ENCODE data around the gene KIF13A.

The KIF13A gene

DNA sequence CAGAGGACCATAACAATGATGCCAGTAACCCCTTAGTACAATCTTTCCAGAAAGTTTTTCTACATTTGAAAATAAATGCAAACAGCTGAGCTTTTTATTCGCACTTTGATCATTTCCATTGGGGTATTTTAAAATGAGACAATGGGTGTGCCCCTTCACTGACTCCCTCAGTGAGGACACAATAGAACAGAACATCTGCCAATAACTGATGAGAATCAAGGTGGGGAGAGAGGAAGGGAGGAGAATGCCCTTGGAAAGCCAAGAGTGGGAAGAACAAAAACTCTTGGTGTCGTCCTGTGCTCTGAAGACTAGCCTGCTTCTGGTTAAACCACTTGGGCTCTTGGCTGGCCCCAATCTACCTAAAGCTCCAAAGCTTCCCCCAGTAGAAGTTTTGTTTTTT, 66.0 kb downstream of the KIF13A start:
- Histone ChIP-seq H3K9ac (ENCODE audit: low read length) (no peak overlapping the region), H3K4me3 (ENCODE audit: low read length) (no peak overlapping the region), H3K9me2 (replicated peaks; ENCODE audit: insufficient read depth, low read length) (no peaks in the 10 kb centered on the region), H3F3A (ENCODE audit: insufficient read depth, low read length) (no peaks in the 10 kb centered on the region), H3K36me3 (replicated peaks; ENCODE audit: insufficient read depth, low read length) (no peaks in the 10 kb centered on the region), H3K27ac (ENCODE audit: low read length) (no peak overlapping the region), H3K4me2 (ENCODE audit: low read depth, low read length) (no peak overlapping the region), H2AFZ (ENCODE audit: low read length) (no peak overlapping the region), H3K79me2 (ENCODE audit: low read length) (no peaks in the 10 kb centered on the region), H3K27me3 (replicated peaks; ENCODE audit: insufficient read depth, low read length) (no peaks in the 10 kb centered on the region), H3K4me1 (ENCODE audit: low read length) (0 out of 2 replicates have a peak, but pooled peaks cover 3% of the 10 kb centered on the region), H3K9me3 (replicated peaks; ENCODE audit: insufficient read depth, low read length) (no peaks in the 10 kb centered on the region), H4K20me1 (ENCODE audit: insufficient read depth, low read length) (no peaks in the 10 kb centered on the region)
- TF ChIP-seq EZH2 (optimal IDR thresholded peaks at IDR 0.05; ENCODE audit: low read depth, low read length) (no peak), EZH2phosphoT487 (IDR thresholded peaks at IDR 0.05; ENCODE audit: low read length) (no peak)
- TF ChIP-seq, protein P1, sequence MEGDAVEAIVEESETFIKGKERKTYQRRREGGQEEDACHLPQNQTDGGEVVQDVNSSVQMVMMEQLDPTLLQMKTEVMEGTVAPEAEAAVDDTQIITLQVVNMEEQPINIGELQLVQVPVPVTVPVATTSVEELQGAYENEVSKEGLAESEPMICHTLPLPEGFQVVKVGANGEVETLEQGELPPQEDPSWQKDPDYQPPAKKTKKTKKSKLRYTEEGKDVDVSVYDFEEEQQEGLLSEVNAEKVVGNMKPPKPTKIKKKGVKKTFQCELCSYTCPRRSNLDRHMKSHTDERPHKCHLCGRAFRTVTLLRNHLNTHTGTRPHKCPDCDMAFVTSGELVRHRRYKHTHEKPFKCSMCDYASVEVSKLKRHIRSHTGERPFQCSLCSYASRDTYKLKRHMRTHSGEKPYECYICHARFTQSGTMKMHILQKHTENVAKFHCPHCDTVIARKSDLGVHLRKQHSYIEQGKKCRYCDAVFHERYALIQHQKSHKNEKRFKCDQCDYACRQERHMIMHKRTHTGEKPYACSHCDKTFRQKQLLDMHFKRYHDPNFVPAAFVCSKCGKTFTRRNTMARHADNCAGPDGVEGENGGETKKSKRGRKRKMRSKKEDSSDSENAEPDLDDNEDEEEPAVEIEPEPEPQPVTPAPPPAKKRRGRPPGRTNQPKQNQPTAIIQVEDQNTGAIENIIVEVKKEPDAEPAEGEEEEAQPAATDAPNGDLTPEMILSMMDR (IDR thresholded peaks at IDR 0.05; ENCODE audit: low read length): no peak
- no peak for DNase-seq

DNA sequence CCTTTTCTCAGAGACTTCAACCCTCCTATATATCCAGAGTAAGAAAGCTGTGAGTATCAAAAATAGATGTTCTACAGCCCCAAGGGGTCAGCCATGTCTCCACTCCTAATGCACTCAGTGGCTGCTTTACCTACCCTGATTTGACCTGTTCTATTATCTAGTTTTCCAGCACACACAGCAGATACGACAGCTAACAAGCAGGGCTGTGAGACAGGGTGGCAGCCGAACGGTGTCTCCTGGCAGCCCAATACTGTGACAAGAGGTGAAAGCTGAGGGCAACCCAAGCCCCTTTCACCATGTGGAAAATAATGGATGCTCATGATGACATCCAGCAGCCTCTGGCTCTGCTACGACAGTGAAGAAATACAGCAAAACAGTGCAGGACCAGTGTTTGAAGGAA, 67.9 kb downstream of the KIF13A start:
- TF ChIP-seq EZH2phosphoT487 (IDR thresholded peaks at IDR 0.05; ENCODE audit: low read length): no peak
- Histone ChIP-seq H3K27ac (ENCODE audit: low read length) (no peak overlapping the region), H3K4me3 (ENCODE audit: low read length) (no peak overlapping the region)

DNA sequence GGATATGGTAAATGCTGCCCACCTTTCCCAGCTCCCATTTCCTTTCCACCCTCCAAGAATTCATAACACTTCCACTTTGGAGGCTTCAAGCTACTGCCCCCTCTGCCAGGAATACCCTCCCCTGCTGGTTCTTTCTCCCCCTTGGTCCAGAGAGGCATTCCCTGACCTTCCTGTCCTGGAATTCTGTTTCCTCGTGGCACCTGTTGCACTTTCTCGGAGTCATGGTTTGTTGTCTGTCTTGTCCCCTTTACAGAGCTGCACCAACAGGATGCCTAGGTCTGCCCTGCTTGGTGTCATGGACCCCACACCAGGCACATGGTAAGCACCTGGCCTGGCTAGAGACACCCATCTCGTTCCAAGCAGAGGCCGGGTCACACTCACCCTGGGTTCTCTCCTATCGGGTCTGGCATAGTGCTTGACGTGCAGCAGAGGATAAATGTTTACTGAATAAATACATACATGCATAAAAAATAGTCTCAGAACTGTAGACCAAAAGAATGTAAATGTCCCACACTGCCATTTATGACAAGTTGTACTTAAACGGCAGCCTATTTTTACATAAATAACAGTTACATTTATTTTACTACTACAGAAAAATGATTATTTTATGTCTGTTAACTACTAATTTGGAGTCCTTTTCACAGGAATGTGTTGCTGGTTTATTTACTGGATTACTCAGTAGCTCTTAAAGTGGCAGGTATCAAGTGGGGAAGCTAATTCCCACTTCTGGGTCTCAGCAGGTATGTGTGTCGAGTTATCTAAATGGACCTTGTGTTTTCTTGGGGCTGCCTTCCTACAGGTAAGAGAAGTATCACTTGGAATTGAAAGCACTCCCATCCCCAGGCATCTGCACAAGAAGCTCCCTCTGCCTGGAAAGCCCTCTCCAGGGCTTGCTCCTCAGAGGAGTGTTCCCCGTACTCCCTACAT, 69.3 kb downstream of the KIF13A start:
- Histone ChIP-seq H3F3A (ENCODE audit: insufficient read depth, low read length) (no peaks in the 10 kb centered on the region), H2AFZ (ENCODE audit: low read length) (no peak overlapping the region), H3K79me2 (ENCODE audit: low read length) (no peaks in the 10 kb centered on the region), H3K4me3 (ENCODE audit: low read length) (no peak overlapping the region), H3K9ac (ENCODE audit: low read length) (no peak overlapping the region), H3K27ac (ENCODE audit: low read length) (no peak overlapping the region), H3K4me1 (ENCODE audit: low read length) (0 out of 2 replicates have a peak, but pooled peaks cover 8% of the 10 kb centered on the region), H3K9me3 (replicated peaks; ENCODE audit: insufficient read depth, low read length) (no peaks in the 10 kb centered on the region), H4K20me1 (ENCODE audit: insufficient read depth, low read length) (no peaks in the 10 kb centered on the region), H3K27me3 (replicated peaks; ENCODE audit: insufficient read depth, low read length) (no peaks in the 10 kb centered on the region), H3K36me3 (replicated peaks; ENCODE audit: insufficient read depth, low read length) (no peaks in the 10 kb centered on the region), H3K4me2 (ENCODE audit: low read depth, low read length) (no peak overlapping the region), H3K9me2 (replicated peaks; ENCODE audit: insufficient read depth, low read length) (no peaks in the 10 kb centered on the region)
- TF ChIP-seq EZH2phosphoT487 (IDR thresholded peaks at IDR 0.05; ENCODE audit: low read length): no peak
- TF ChIP-seq EZH2 (optimal IDR thresholded peaks at IDR 0.05; ENCODE audit: low read depth, low read length): no peak
- TF ChIP-seq, protein P1 (IDR thresholded peaks at IDR 0.05; ENCODE audit: low read length): no peak
- DNase-seq: no peak

More for the DNA sequence above, 67.9 kb downstream of the KIF13A start:
- Histone ChIP-seq H3K27me3 (replicated peaks; ENCODE audit: insufficient read depth, low read length) (no peaks in the 10 kb centered on the region), H3K9me2 (replicated peaks; ENCODE audit: insufficient read depth, low read length) (no peaks in the 10 kb centered on the region), H3F3A (ENCODE audit: insufficient read depth, low read length) (no peaks in the 10 kb centered on the region), H3K36me3 (replicated peaks; ENCODE audit: insufficient read depth, low read length) (no peaks in the 10 kb centered on the region), H3K4me2 (ENCODE audit: low read depth, low read length) (no peak overlapping the region), H4K20me1 (ENCODE audit: insufficient read depth, low read length) (no peaks in the 10 kb centered on the region), H3K9me3 (replicated peaks; ENCODE audit: insufficient read depth, low read length) (no peaks in the 10 kb centered on the region), H3K4me1 (ENCODE audit: low read length) (0 out of 2 replicates have a peak, but pooled peaks cover 8% of the 10 kb centered on the region), H3K9ac (ENCODE audit: low read length) (no peak overlapping the region), H2AFZ (ENCODE audit: low read length) (no peak overlapping the region), H3K79me2 (ENCODE audit: low read length) (no peaks in the 10 kb centered on the region)
- DNase-seq: no peak

DNA sequence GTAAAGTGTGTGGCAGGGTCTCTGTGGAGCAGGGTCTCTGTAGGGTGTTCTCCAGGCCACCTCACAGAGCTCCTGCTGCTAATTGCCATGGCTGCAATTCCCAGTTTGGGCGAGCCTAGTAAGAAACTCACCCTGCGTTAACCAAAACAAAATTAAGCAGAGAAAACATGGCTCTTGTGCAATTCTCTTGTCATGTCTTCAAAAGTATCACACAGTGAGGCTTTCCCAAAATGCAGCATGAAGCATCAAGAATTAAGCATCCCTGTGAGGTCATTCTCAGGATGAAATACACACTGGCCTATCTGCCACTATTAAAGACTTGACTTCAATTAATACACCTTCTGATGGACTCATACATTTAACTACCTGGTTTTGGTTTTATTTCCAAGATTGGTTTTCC, 72.8 kb downstream of the KIF13A start:
- Histone ChIP-seq H3K79me2 (ENCODE audit: low read length) (no peaks in the 10 kb centered on the region), H3K9ac (ENCODE audit: low read length) (no peak overlapping the region), H3K4me1 (ENCODE audit: low read length) (peaks cover 16% of the 10 kb centered on the region), H3K4me3 (ENCODE audit: low read length) (no peak overlapping the region), H3K9me2 (replicated peaks; ENCODE audit: insufficient read depth, low read length) (no peaks in the 10 kb centered on the region), H2AFZ (ENCODE audit: low read length) (no peak overlapping the region), H3F3A (ENCODE audit: insufficient read depth, low read length) (no peaks in the 10 kb centered on the region), H3K36me3 (replicated peaks; ENCODE audit: insufficient read depth, low read length) (no peaks in the 10 kb centered on the region), H3K4me2 (ENCODE audit: low read depth, low read length) (no peak overlapping the region), H3K9me3 (replicated peaks; ENCODE audit: insufficient read depth, low read length) (no peaks in the 10 kb centered on the region), H3K27ac (ENCODE audit: low read length) (no peak overlapping the region), H4K20me1 (ENCODE audit: insufficient read depth, low read length) (no peaks in the 10 kb centered on the region), H3K27me3 (replicated peaks; ENCODE audit: insufficient read depth, low read length) (no peaks in the 10 kb centered on the region)
- TF ChIP-seq, protein P1 (IDR thresholded peaks at IDR 0.05; ENCODE audit: low read length): no peak
- no peak for TF ChIP-seq EZH2 (optimal IDR thresholded peaks at IDR 0.05; ENCODE audit: low read depth, low read length)
- TF ChIP-seq EZH2phosphoT487 (IDR thresholded peaks at IDR 0.05; ENCODE audit: low read length): no peak
- no peak for DNase-seq

Measured in MM.1S (cell line).